ENCODE data around the gene CCT8.

Gene CCT8, protein sequence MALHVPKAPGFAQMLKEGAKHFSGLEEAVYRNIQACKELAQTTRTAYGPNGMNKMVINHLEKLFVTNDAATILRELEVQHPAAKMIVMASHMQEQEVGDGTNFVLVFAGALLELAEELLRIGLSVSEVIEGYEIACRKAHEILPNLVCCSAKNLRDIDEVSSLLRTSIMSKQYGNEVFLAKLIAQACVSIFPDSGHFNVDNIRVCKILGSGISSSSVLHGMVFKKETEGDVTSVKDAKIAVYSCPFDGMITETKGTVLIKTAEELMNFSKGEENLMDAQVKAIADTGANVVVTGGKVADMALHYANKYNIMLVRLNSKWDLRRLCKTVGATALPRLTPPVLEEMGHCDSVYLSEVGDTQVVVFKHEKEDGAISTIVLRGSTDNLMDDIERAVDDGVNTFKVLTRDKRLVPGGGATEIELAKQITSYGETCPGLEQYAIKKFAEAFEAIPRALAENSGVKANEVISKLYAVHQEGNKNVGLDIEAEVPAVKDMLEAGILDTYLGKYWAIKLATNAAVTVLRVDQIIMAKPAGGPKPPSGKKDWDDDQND

DNA sequence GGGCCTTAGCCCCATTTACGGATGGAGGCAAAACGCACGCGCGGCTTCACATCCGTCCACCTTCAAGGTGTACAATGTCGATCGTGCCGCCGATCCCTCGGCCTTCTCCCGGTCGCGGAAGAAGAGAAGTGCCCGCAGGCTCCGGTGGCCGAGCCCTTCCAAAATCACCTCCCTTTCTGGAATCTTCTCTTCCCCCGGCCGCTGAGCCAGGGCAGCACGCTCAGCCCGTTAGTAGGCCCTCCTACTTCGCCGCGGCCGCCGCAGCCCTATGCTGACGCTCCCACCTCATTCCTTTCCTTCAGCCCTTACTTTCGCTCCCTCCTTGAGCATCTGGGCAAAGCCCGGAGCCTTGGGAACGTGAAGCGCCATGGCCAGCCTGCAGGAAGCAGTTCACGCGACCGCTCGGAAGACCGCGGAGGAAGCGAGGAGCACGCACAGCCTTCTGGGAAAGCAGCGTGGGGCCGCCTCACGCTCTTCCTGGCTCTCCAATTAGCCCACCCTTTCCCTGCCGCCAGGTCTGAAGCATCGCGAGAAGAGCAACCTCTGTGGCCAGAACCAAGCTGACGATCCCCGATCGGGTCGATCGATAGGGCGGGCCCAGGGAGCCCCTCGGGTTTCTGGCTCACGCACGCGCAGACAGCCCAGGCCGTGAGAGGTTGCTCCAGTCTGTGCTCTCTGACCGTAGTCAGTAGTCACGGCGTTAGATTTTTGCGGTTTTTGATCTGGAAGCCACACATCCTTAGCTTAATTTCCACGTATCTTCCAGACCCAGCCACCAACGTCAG lies at the start of gene CCT8:
CCT8 (minus strand) TSS at position 427 of the 785 bp plus-strand sequence; CDS start at position 369, 58 bp downstream.
- DNase-seq: peak; percentile 100

DNA sequence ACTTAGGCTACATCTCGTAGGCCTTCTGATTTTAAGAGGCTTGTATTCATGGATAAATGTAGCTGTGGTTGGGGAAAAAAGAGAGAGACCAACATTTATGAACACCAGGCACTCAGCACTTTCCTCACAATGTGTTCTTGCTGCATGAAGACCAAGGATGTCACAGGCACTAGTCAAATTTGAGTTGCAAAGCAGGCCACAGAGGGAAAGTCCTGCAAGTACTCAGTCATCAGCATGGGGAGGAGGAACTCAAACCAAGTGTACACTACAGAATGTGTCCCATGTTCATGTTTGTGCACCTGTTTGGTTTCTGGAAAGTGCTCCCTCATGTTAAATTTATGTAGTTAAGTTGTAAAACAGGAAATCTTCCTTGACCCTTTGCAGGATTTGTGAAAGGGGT lies 48.3 kb upstream of the CCT8 start:
- no peak for DNase-seq

DNA sequence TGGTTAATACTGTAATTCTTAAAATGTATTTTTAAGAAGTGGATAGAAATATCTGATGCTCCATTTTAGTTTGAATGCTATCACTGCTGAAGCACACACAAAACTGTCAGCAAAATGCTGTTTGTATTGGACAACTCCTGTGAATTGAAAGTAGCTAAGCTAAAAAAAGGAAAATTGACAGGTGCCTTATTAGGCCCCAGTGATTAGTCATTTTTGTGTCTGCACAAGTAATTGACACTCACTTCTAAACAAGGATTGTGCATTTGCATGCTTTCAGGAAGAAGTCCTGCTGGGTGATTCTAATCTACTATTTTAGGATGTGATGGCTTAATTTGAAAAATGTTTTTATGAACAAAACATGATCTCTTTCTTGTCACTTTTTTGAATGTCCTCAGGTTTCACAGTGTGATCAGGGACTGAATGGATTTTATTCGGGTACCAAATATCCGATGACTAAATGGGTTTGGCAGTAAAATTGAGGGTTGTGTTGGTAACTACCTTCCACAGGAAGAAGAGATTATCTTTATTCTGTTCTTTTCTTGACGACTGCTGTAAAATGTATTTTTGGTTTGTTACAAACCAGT lies 44.0 kb upstream of the CCT8 start:
- DNase-seq: no peak

DNA sequence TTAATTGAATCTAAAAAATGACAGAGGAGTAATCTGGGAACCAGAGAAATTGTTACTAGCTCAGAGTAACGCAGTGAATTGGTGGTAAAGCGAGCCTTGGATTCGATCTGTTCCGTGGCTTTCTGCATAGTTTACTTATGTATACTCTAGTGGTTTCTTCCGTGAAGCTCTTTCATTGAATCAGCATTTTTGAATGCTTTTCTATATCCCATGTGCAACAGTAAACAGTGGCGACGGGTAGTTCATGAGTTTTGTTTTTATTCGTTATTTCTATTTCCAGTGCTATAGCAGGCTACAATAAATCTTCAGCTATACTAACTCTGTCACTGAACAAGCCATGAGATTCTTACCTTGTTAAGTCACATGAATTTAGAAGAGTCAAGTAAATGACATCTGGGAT lies 42.5 kb upstream of the CCT8 start:
- no peak for DNase-seq

DNA sequence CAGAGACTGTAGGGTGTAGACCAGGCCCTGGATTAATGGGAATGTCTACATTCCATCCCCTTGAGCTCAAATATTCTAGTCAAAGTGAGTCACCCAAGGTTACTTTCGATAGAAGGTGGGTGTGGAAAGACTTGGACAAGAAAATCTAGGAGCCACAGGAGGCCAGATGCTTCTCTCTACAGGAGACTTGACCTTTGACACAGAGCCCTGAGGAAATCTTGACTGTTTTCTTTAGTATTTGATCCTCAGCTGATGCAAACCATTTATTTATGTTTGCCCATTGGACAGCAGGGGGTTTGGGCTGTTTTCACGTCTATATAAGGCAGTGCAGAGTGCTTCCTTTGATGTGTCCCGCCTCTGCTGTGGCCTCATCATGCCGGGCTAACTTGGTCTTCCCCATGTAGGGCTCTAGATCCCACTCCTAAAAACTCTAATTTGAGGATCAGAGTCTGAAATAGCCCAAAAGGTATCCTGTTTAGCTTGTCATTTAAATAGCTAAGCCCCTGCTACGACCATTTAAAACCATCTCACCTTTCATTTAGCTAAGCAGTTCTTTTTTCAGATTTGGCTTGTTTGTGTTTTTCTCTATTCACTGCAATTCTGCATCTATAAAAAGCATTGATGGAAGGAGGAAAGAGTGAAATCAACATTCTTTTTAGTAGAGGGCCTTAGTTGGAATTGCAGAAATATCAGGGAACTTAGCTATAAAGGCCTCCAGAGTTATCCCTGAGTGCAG lies 41.5 kb upstream of the CCT8 start:
- DNase-seq: no peak

DNA sequence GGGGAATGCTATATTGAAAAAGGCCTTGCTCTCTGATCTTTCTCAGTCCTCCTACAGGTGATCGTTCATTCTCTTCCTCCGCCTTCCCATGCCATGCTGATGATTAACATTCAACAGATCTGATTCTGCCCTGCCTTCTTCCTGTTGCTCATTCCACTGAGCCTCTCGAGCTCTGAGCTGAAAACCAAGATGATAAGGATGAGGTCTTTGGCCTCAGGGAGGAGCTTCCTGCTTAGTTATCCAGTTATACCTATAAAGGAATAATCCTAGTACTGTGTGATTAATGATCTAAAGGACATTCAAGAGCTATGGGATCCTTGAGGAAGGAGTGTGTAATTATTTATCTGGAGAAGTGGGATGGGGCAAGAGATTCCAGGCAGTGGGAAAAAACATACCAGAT lies 31.8 kb upstream of the CCT8 start:
- DNase-seq: no peak

DNA sequence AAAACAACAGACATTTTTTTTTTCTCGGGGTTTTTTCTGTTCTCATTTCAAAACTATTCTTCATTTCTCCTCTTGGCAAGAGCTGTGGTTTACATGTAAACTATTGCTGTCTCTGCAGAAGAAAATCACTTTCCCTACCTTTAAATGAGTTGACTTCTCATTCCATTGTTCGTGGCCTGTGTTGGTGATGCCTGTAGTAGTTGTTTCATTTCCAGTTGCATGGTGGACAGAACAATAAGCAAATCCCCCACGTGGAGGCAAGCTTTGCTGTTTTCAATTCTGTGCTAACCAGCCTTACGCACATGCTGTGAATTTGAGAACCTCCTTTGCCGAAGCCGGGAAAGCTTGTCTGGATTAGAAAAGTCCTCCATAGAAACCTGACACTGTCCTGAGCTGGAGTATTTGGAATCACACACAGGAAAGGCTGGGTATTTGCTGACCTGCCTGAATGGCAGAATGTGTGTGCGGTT lies 30.8 kb upstream of the CCT8 start:
- DNase-seq: no peak

DNA sequence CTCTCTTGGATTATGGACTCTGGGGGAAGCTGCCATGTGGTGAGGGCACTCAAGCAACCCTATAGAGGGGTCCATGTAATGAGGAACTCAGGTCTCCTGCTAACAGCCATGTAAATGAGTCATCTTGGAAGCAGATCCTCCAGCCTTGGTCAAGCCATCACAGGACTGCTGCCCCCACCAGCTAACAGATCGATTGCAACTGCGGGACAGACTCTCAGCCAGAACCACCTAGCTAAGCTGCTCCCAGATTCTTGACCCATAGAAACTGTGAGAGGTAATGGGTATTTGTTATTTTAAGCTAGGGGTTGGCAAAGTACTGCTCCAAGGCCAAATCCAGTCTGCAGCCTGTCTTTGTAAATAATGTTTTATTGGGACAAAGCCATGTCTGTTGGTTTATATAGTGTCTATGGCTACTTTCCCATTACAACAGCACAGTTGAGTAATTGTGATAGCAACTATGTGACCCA lies 29.4 kb upstream of the CCT8 start:
- DNase-seq: no peak

DNA sequence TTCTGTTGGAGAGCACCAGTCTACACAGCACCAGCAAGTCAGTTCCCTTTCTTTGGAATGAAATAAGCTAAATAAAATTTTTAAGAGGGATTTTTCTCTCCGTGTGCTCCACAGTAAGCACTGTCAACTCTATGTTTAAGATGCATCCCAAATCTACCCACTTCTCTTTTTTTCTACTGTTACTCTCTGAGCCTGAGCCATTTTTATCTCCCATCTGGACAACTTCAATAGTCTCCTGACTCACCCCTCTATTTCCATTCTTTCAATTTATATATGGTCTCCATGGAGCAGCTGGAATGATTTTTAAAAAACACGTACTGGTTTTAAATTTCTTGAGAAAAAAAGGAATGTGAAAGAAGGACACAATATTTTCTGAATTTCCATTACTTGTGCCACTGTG lies 24.7 kb upstream of the CCT8 start:
- no peak for DNase-seq

DNA sequence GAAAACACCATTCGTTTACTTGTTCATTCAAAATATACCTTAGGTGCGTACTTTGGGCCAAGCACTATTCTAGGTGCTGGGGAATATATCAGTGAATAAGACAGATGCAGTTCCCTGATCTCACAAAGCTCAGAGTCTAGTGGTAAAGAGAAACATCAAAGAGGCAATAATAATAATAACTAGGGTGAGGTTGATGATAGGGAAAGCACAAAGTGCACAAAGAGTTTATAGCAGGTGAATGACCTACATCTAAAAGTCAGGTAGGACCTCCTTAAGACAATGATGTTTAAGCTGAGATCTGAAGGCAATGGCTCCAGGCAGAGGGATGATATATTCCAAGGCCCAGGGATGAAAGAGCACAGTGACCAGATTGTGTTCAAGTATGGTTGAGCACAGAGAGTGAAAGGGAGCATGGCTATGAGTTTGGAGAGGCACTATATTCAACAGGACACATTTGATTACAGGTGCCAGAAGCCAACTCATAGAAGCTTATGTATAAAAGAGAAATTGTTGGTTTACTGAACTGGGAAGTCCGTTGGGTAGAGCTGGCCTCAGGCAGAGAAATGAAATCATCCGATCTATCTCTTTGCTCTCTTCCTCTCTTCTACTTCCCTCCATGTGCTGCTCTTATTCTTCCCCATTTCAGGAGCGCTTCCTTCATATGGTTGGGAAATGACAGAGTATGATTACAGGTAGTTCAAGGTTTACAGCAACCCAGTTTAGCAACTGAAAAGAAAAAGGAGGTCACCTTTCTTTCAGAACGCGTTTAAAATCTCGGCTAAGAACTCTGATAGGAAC lies 23.0 kb upstream of the CCT8 start:
- DNase-seq: no peak

DNA sequence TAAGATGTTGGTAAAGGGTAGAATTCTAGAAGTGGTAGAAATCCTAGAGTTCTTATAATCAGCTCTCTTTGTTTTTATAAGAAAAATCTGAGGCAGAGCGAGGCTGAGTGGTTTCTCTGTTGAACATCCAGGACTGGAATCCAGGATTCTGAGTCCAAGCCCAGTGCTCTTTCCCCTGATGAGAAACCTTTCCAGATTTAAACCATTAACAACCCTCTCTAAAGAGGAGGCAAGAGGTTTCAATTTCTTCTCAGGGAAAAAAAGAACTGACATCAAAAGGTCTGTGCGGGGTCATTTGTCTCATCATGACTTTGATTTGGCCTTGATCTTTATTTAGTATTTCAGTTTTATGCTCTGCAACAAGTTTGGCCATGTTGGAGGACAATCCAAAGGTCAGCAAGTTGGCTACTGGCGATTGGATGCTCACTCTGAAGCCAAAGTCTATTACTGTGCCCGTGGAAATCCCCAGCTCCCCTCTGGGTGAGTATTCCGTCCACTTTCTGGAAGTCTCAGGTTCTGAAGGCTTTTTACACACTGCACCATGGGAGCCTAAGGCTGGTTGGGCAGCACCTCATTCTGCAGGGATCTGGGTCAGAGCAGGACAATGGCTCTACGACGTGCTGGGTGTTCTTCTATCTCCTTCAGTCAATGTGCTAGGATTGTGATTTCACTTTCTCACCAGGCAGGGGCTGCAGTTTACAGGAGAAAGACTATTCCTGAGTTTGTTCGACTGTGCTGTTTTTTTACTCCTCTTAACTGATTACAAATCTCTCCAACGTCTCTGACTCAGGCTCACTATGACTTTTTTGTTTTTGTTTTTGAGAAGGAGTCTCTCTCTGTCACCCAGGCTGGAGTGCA lies 18.9 kb upstream of the CCT8 start:
- no peak for DNase-seq

DNA sequence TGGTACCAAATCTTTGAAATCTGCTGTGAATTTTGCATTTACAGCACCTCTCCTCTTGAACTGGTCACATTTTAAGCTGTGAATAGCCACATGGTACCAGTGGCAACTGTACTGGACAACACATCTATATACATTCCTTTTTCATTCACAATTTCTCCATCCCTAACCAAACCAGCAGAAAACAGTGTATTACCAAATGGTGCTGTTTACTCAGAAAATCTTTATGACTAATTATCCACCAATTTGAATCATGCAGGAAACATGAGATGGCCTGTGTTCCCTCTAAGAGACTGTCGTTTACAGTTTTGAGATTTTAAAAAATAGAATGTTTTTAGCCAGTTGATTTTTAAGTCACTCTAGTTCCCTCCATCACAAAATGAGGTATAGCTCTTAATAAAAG lies 17.6 kb upstream of the CCT8 start:
- no peak for DNase-seq

DNA sequence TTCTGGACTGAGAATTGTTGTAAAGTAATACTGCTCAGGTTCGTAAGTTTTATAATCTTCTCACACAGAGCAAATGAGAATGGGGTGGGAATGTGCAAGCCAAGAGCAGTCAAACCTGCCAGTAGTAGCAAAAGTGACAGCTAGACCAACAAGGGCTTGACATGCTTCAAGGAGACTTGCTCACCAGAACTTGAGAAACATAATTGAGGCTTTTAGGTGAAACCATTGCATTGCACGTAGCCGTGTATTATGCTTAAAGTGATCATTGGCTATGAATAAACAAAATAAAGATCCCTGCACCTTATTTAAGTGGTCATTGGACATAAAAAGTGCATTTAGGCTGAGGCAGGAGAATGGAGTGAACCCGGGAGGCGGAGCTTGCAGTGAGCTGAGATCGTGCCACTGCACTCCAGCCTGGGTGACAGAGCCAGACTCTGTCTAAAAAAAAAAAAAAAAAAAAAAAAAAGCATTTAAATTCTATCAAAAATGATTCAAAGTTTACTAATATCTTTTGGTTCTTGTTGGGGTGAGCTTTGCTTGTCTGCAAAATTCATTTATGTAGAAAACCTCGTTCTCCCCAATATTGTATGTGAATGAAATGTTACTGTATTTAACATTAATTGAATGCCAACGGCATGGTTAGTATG lies 11.8 kb upstream of the CCT8 start:
- DNase-seq: no peak

DNA sequence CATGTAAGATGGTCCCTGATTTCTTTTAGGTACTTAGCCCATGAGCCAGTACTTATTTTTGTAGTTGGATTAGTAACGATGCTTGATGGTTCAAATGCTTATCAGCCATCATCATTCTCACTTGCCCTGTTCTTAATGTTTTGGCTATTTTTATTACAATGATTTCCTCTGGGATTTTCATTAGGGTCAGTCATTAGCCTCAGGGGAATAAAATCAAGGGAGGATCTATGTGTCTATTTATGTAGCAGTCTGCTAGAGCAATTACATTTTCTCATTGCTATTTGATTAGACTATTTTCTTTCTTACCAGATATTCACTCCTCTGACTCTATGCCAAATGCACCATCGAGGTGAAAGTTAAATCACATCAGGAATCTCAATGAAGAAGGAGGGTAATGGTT lies 10.9 kb upstream of the CCT8 start:
- DNase-seq: no peak

DNA sequence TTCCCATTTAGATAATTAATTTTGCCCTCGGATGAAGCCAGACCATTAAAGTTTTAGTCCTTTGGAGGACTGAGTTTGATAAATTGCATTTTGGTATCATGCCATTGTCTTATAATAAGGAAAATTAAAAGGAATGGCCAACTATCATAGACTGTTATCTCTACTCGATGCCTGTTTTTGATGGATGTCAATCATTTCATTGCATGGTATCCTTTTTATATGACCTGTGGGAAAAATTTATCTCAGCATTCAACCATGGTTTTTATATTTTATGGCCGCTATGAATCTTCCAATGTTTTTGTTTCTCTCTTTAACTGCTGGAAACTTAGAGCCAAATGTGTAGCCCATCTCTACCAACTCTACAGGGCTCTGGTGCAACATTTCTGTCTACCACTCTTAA lies 9.9 kb upstream of the CCT8 start:
- no peak for DNase-seq

DNA sequence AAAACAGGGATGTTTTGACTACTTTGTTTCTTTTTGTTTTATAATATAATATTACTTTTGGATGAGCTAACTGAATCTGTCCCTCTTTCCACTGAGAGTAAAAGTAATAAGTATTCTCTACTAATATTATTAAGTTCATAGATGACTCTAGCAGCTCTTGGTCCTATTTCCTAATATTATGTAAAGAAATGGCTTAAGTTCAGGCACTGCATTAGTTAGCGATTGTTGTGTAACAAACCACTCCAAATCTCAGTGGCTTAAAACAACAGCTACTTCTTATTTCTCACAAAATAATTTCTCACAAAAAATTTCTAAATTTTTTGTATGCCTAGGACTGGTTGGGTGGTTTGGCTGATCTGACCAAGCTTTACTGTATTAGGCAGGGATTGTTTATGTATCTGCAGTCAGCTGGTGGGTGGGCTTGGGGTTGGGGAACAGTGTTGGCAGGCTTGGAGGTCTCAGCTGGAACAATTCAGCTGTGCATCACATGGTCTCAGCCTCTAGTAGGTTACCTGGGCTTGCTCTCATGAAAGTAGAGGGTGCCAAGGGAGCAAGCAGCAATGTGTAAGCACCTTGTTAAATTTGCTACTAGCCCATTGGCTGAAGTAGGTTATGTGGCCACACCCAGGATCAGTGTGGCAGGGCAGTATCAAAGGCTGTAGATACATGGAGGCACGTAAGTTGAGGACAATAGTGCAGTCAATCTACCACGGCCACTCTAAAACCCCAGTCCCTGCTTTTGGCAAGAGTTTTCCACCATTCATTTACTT lies 8.8 kb upstream of the CCT8 start:
- DNase-seq: no peak

DNA sequence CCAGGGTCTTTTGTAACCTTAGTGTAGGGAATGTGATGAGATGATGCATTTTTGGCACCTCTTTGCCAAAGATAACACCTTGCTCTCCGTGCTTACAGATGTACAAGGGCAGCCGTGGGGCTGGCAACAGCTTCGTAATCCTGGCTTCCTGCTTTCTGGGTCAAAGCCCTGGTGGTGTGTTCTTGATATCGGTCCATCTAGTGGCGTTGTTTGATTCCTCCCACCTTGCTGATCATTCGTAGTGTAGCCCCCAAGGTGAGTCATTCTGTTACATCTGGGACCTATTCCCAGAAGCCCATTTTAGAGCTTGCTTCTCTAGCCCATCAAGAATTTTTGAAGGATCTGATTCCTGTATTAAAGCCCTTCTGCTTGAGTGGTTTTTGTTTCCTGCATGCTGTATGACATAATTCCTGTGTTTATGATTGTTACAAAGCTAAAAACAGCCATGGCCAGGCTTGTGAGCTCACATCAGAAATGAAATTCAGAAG lies 7.0 kb upstream of the CCT8 start:
- DNase-seq: no peak

DNA sequence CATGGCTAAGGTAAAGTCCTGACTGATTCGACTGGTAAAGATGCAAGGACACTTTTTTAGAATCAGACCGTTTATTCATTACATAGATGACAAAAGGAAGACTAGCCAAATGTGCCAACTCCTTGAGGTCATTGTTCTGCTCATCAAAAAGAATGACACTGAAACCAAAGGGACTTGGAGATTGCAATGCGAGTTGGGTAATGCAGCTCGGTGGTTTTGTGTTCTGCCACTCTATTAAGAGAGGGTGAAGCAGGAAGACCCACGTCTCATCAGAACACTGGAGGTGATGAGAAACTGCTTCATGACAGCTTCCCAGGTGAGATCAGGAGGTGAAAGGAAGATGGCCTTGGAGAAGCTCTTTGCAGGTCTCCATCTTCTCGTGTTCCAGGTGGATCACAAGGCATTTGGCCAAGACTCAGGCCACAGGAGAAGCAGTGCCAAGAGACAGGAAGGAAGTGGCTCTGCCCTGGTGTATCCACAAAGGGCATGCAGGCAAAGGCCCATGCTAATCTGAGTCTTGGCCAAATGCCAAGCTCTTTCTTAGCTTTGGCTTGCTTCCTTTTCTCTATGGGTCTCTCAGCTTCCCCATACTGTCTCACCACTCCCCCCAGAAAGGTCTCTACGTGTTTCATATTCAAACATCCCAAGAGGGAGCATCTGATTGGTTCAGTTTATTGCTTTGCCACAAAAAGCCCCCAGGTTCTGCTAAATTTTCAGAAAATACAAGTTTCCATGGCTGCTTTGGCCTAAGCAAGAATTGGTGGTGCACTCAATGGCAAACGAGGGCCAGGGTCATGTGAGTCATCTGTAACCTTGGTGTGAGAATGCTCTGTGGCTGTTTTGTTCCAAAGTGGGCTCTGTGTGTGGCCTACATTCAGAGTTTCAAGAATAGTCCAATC lies 5.7 kb upstream of the CCT8 start:
- peak; percentile 91 for DNase-seq
